Measurements from ENCODE around the gene RYR2.
A peak's percentile ranks its signal among the peaks of the same experiment; 100 is the strongest.

Gene RYR2

DNA sequence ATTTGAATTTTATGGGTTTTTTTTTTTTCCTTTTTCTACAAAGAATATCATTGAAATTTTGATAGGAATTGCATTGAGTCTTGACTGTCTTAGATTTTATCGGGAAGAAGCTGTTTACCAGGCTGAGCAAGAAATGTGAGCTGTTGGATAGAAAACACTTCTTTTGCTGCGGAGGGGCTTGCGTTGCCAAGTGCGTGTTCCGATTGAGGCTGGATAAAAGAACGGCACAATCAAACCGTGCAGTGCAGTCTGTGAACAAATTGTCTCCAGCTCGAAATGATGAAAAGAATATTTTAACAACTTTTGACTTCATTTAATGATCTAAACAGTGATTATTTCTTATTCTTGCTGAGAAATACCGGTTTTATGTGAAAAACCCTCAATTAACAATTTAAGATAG, 149.4 kb downstream of the RYR2 start:
- WGBS (ENCODE audit: extremely low coverage, insufficient coverage, insufficient read length), result no CpG with 5 or more reads among the region's 9 CpGs
- no peaks in the 10 kb centered on the region for H3K79me2 ChIP-seq (ENCODE audit: control insufficient read depth, insufficient read depth, low read length, poor library complexity)

GRCh38 chr1:237197470-237198425, 155.8 kb downstream of the RYR2 start:
- no peak overlapping the region for H3K4me2 ChIP-seq (ENCODE audit: low read length)
- H3K79me1 ChIP-seq (ENCODE audit: low read length), result no peaks in the 10 kb centered on the region
- no peak overlapping the region for H4K12ac ChIP-seq (ENCODE audit: low read depth, low read length)
- 100% methylated on average over 1 of the region's 7 CpGs for WGBS (ENCODE audit: extremely low coverage, insufficient coverage, insufficient read length)
- peak overlapping the region; percentile 28 for H2BK5ac ChIP-seq (ENCODE audit: low read depth, low read length, poor library complexity)
- no peak overlapping the region for H3K4me3 ChIP-seq (ENCODE audit: low read depth, low read length)
- H2BK120ac ChIP-seq (ENCODE audit: insufficient read depth, low read length, poor library complexity), result no peak overlapping the region
- no peak overlapping the region for H3K18ac ChIP-seq (ENCODE audit: low read length)
- peak overlapping the region; percentile 17 for H3K4ac ChIP-seq (ENCODE audit: low read depth, low read length)
- no peak overlapping the region for H2AFZ ChIP-seq (ENCODE audit: insufficient read depth, low read length, poor library complexity)
- peaks cover 2% of the 10 kb centered on the region for H3K79me2 ChIP-seq (ENCODE audit: control insufficient read depth, insufficient read depth, low read length, poor library complexity)
- no peaks in the 10 kb centered on the region for H3K36me3 ChIP-seq (ENCODE audit: control insufficient read depth in 1 of 2, insufficient read depth in 2 of 2, low read length in 2 of 2)
- H4K91ac ChIP-seq (ENCODE audit: low read depth, low read length), result no peak overlapping the region
- peaks cover 0 to 5% of the 10 kb centered on the region in 2 experiments for H3K4me1 ChIP-seq (ENCODE audit: control insufficient read depth in 1 of 2, insufficient read depth in 2 of 2, low read length in 2 of 2)
- H2AK5ac ChIP-seq (ENCODE audit: low read length), result no peak overlapping the region
- no peak for DNase-seq
- peak overlapping the region; percentile 11 for H4K8ac ChIP-seq (ENCODE audit: low read depth, low read length)
- no peaks in the 10 kb centered on the region for H3K27me3 ChIP-seq (ENCODE audit: insufficient read depth, low read length)
- H3K23ac ChIP-seq (ENCODE audit: low read length), result no peak overlapping the region
- H3K14ac ChIP-seq (ENCODE audit: low read length), result no peak overlapping the region
- no peak overlapping the region for H2BK12ac ChIP-seq (ENCODE audit: low read length)
- H3K9me3 ChIP-seq (ENCODE audit: insufficient read depth, low read depth, low read length), result no peaks in the 10 kb centered on the region
- H3K27ac ChIP-seq (ENCODE audit: low read depth, low read length), result no peak overlapping the region
- H3K9ac ChIP-seq (ENCODE audit: low read length), result no peak overlapping the region

More for the DNA sequence above, 149.4 kb downstream of the RYR2 start:
- no peak overlapping the region for H4K91ac ChIP-seq (ENCODE audit: low read depth, low read length)
- H3K9me3 ChIP-seq (ENCODE audit: insufficient read depth, low read depth, low read length), result no peaks in the 10 kb centered on the region
- no peak overlapping the region for H3K4me3 ChIP-seq (ENCODE audit: low read depth, low read length)
- H3K18ac ChIP-seq (ENCODE audit: low read length), result no peak overlapping the region
- no peak overlapping the region for H3K23ac ChIP-seq (ENCODE audit: low read length)
- no peak overlapping the region for H3K9ac ChIP-seq (ENCODE audit: low read length)
- no peak overlapping the region for H3K14ac ChIP-seq (ENCODE audit: low read length)
- H4K8ac ChIP-seq (ENCODE audit: low read depth, low read length), result no peak overlapping the region
- H3K4me1 ChIP-seq (ENCODE audit: control insufficient read depth in 1 of 2, insufficient read depth in 2 of 2, low read length in 2 of 2), result peaks cover 0 to 2% of the 10 kb centered on the region in 2 experiments
- H4K12ac ChIP-seq (ENCODE audit: low read depth, low read length), result no peak overlapping the region
- no peaks in the 10 kb centered on the region for H3K36me3 ChIP-seq (ENCODE audit: control insufficient read depth in 1 of 2, insufficient read depth in 2 of 2, low read length in 2 of 2)
- no peaks in the 10 kb centered on the region for H3K27me3 ChIP-seq (ENCODE audit: insufficient read depth, low read length)
- no peak overlapping the region for H3K27ac ChIP-seq (ENCODE audit: low read depth, low read length)
- DNase-seq, result no peak
- no peak overlapping the region for H2BK120ac ChIP-seq (ENCODE audit: insufficient read depth, low read length, poor library complexity)
- no peak overlapping the region for H2BK12ac ChIP-seq (ENCODE audit: low read length)
- H3K79me1 ChIP-seq (ENCODE audit: low read length), result no peaks in the 10 kb centered on the region
- no peak overlapping the region for H3K4me2 ChIP-seq (ENCODE audit: low read length)
- no peak overlapping the region for H2AK5ac ChIP-seq (ENCODE audit: low read length)
- H2AFZ ChIP-seq (ENCODE audit: insufficient read depth, low read length, poor library complexity), result no peak overlapping the region
- H3K4ac ChIP-seq (ENCODE audit: low read depth, low read length), result no peak overlapping the region
- H2BK5ac ChIP-seq (ENCODE audit: low read depth, low read length, poor library complexity), result no peak overlapping the region

- Histone ChIP-seq H3K79me1 (ENCODE audit: low read length) (no peaks in the 10 kb centered on the region), H2AK5ac (ENCODE audit: low read length) (no peak overlapping the region), H3K4me3 (ENCODE audit: low read depth, low read length) (no peak overlapping the region), H2AFZ (ENCODE audit: insufficient read depth, low read length, poor library complexity) (no peak overlapping the region), H3K14ac (ENCODE audit: low read length) (no peak overlapping the region), H2BK120ac (ENCODE audit: insufficient read depth, low read length, poor library complexity) (no peak overlapping the region), H3K36me3 (ENCODE audit: control insufficient read depth in 1 of 2, insufficient read depth in 2 of 2, low read length in 2 of 2) (no peaks in the 10 kb centered on the region), H3K23ac (ENCODE audit: low read length) (no peak overlapping the region), H3K27ac (ENCODE audit: low read depth, low read length) (no peak overlapping the region), H4K12ac (ENCODE audit: low read depth, low read length) (peak overlapping the region; percentile 43), H3K27me3 (ENCODE audit: insufficient read depth, low read length) (no peaks in the 10 kb centered on the region), H2BK12ac (ENCODE audit: low read length) (no peak overlapping the region), H3K4me2 (ENCODE audit: low read length) (no peak overlapping the region), H4K8ac (ENCODE audit: low read depth, low read length) (no peak overlapping the region), H2BK5ac (ENCODE audit: low read depth, low read length, poor library complexity) (no peak overlapping the region), H3K79me2 (ENCODE audit: control insufficient read depth, insufficient read depth, low read length, poor library complexity) (peaks cover 2% of the 10 kb centered on the region), H3K4me1 (ENCODE audit: control insufficient read depth in 1 of 2, insufficient read depth in 2 of 2, low read length in 2 of 2) (peaks cover 0 to 5% of the 10 kb centered on the region in 2 experiments), H4K91ac (ENCODE audit: low read depth, low read length) (no peak overlapping the region), H3K4ac (ENCODE audit: low read depth, low read length) (no peak overlapping the region), H3K18ac (ENCODE audit: low read length) (no peak overlapping the region), H3K9ac (ENCODE audit: low read length) (no peak overlapping the region), H3K9me3 (ENCODE audit: insufficient read depth, low read depth, low read length) (no peaks in the 10 kb centered on the region)
- DNase-seq, result no peak
- WGBS (ENCODE audit: extremely low coverage, insufficient coverage, insufficient read length), result no CpG with 5 or more reads among the region's 6 CpGs
Measured at GRCh38 chr1:237199026-237199425, 157.0 kb downstream of the RYR2 start.

GRCh38 chr1:237201155-237201554, 159.2 kb downstream of the RYR2 start:
- WGBS (ENCODE audit: extremely low coverage, insufficient coverage, insufficient read length), result no CpG with 5 or more reads among the region's 4 CpGs
- H4K8ac ChIP-seq (ENCODE audit: low read depth, low read length), result no peak overlapping the region
- no peaks in the 10 kb centered on the region for H3K27me3 ChIP-seq (ENCODE audit: insufficient read depth, low read length)
- no peak overlapping the region for H3K4me3 ChIP-seq (ENCODE audit: low read depth, low read length)
- H3K36me3 ChIP-seq (ENCODE audit: control insufficient read depth in 1 of 2, insufficient read depth in 2 of 2, low read length in 2 of 2), result peaks cover 0 to 1% of the 10 kb centered on the region in 2 experiments
- no peak overlapping the region for H2AFZ ChIP-seq (ENCODE audit: insufficient read depth, low read length, poor library complexity)
- H4K91ac ChIP-seq (ENCODE audit: low read depth, low read length), result no peak overlapping the region
- H3K4ac ChIP-seq (ENCODE audit: low read depth, low read length), result no peak overlapping the region
- no peak overlapping the region for H3K4me2 ChIP-seq (ENCODE audit: low read length)
- no peak overlapping the region for H2BK12ac ChIP-seq (ENCODE audit: low read length)
- no peak overlapping the region for H3K23ac ChIP-seq (ENCODE audit: low read length)
- no peak overlapping the region for H3K18ac ChIP-seq (ENCODE audit: low read length)
- no peak overlapping the region for H3K9ac ChIP-seq (ENCODE audit: low read length)
- no peak overlapping the region for H3K27ac ChIP-seq (ENCODE audit: low read depth, low read length)
- no peak for DNase-seq
- H2BK5ac ChIP-seq (ENCODE audit: low read depth, low read length, poor library complexity), result no peak overlapping the region
- H3K4me1 ChIP-seq (ENCODE audit: control insufficient read depth in 1 of 2, insufficient read depth in 2 of 2, low read length in 2 of 2), result peaks cover 0 to 5% of the 10 kb centered on the region in 2 experiments
- H3K79me1 ChIP-seq (ENCODE audit: low read length), result no peaks in the 10 kb centered on the region
- H3K9me3 ChIP-seq (ENCODE audit: insufficient read depth, low read depth, low read length), result no peaks in the 10 kb centered on the region
- no peak overlapping the region for H4K12ac ChIP-seq (ENCODE audit: low read depth, low read length)
- no peak overlapping the region for H2BK120ac ChIP-seq (ENCODE audit: insufficient read depth, low read length, poor library complexity)
- H2AK5ac ChIP-seq (ENCODE audit: low read length), result no peak overlapping the region
- no peak overlapping the region for H3K14ac ChIP-seq (ENCODE audit: low read length)
- peaks cover 2% of the 10 kb centered on the region for H3K79me2 ChIP-seq (ENCODE audit: control insufficient read depth, insufficient read depth, low read length, poor library complexity)
